ENCODE measurements around the gene VWF.

Gene VWF

GRCh38 chr12:5947006-5947405 lies 177.5 kb downstream of the VWF start:
- H3K27me3 ChIP-seq (ENCODE audit: low read depth, low read length), result peaks cover 19% of the 10 kb centered on the region
- no peaks in the 10 kb centered on the region for H3K9me3 ChIP-seq (ENCODE audit: insufficient read depth, low read length)
- no peaks in the 10 kb centered on the region for H4K20me1 ChIP-seq (ENCODE audit: insufficient read depth, low read length)
- no peak overlapping the region for H3K9ac ChIP-seq (ENCODE audit: low read length)
- H3K4me1 ChIP-seq (ENCODE audit: low read length), result no peaks in the 10 kb centered on the region
- no peak overlapping the region for H3K4me2 ChIP-seq (ENCODE audit: low read length)
- TF ChIP-seq EZH2phosphoT487 (IDR thresholded peaks at IDR 0.05; ENCODE audit: low read depth) (no peak), CTCF (IDR thresholded peaks at IDR 0.05; ENCODE audit: low read depth, low read length) (no peak)
- H3K36me3 ChIP-seq (replicated peaks; ENCODE audit: low read depth, low read length), result no peaks in the 10 kb centered on the region
- H2AFZ ChIP-seq (ENCODE audit: low read depth, low read length), result no peak overlapping the region
- no peak overlapping the region for H3K27ac ChIP-seq (ENCODE audit: low read length)
- no peaks in the 10 kb centered on the region for H3K79me2 ChIP-seq (ENCODE audit: low read length)
- no peak overlapping the region for H3K4me3 ChIP-seq (ENCODE audit: low read length)

- Histone ChIP-seq H3K79me2 (ENCODE audit: low read length) (no peaks in the 10 kb centered on the region), H3K9ac (ENCODE audit: low read length) (no peak overlapping the region), H3K4me2 (ENCODE audit: low read length) (no peak overlapping the region), H4K20me1 (ENCODE audit: insufficient read depth, low read length) (no peaks in the 10 kb centered on the region), H3K27ac (ENCODE audit: low read length) (no peak overlapping the region), H3K4me3 (ENCODE audit: low read length) (no peak overlapping the region), H3K4me1 (ENCODE audit: low read length) (no peaks in the 10 kb centered on the region), H3K9me3 (ENCODE audit: insufficient read depth, low read length) (no peaks in the 10 kb centered on the region), H2AFZ (ENCODE audit: low read depth, low read length) (no peak overlapping the region), H3K27me3 (ENCODE audit: low read depth, low read length) (peaks cover 13% of the 10 kb centered on the region), H3K36me3 (replicated peaks; ENCODE audit: low read depth, low read length) (no peaks in the 10 kb centered on the region)
- TF ChIP-seq CTCF (IDR thresholded peaks at IDR 0.05; ENCODE audit: low read depth, low read length), result no peak
- no peak for TF ChIP-seq EZH2phosphoT487 (IDR thresholded peaks at IDR 0.05; ENCODE audit: low read depth)
These were observed 178.1 kb downstream of the VWF start for GRCh38 chr12:5946388-5946787.

- Histone ChIP-seq H3K4me2 (ENCODE audit: low read length) (no peak within 1 kb of the TSS), H2AFZ (ENCODE audit: low read depth, low read length) (no peak within 1 kb of the TSS), H3K27ac (ENCODE audit: low read length) (no peak within 1 kb of the TSS), H3K36me3 (replicated peaks; ENCODE audit: low read depth, low read length) (no peaks in the 10 kb centered on the region), H3K27me3 (ENCODE audit: low read depth, low read length) (peaks cover 10% of the 10 kb centered on the region; the same call in 1 of the 2 replicates), H3K4me1 (ENCODE audit: low read length) (no peaks in the 10 kb centered on the region), H3K9ac (ENCODE audit: low read length) (no peak within 1 kb of the TSS), H3K4me3 (ENCODE audit: low read length) (no peak within 1 kb of the TSS), H3K79me2 (ENCODE audit: low read length) (no peaks in the 10 kb centered on the region), H3K9me3 (ENCODE audit: insufficient read depth, low read length) (no peaks in the 10 kb centered on the region), H4K20me1 (ENCODE audit: insufficient read depth, low read length) (no peaks in the 10 kb centered on the region)
- no peak for TF ChIP-seq CTCF (IDR thresholded peaks at IDR 0.05; ENCODE audit: low read depth, low read length)
- TF ChIP-seq EZH2phosphoT487 (IDR thresholded peaks at IDR 0.05; ENCODE audit: low read depth), result no peak
These were observed 179.1 kb downstream of the VWF start, which contains the start of gene ANO2 for GRCh38 chr12:5945071-5946008. Gene ANO2 (minus strand): TSS chr12:5945259. CDS start chr12:5945217, 42 bp downstream.

GRCh38 chr12:5944688-5945070 lies 179.8 kb downstream of the VWF start:
- H3K27ac ChIP-seq (ENCODE audit: low read length), result no peak overlapping the region
- H2AFZ ChIP-seq (ENCODE audit: low read depth, low read length), result no peak overlapping the region
- no peaks in the 10 kb centered on the region for H3K79me2 ChIP-seq (ENCODE audit: low read length)
- H3K4me1 ChIP-seq (ENCODE audit: low read length), result no peaks in the 10 kb centered on the region
- no peaks in the 10 kb centered on the region for H4K20me1 ChIP-seq (ENCODE audit: insufficient read depth, low read length)
- H3K27me3 ChIP-seq (ENCODE audit: low read depth, low read length), result peaks cover 5% of the 10 kb centered on the region; the same call in 1 of the 2 replicates
- TF ChIP-seq CTCF (IDR thresholded peaks at IDR 0.05; ENCODE audit: low read depth, low read length) (no peak), EZH2phosphoT487 (IDR thresholded peaks at IDR 0.05; ENCODE audit: low read depth) (no peak)
- H3K36me3 ChIP-seq (replicated peaks; ENCODE audit: low read depth, low read length), result no peaks in the 10 kb centered on the region
- no peak overlapping the region for H3K9ac ChIP-seq (ENCODE audit: low read length)
- no peak overlapping the region for H3K4me3 ChIP-seq (ENCODE audit: low read length)
- no peaks in the 10 kb centered on the region for H3K9me3 ChIP-seq (ENCODE audit: insufficient read depth, low read length)
- no peak overlapping the region for H3K4me2 ChIP-seq (ENCODE audit: low read length)
